CD4-positive, alpha-beta T cell (primary cell): ENCODE data around the gene LILRA2. TPM values are rescaled to one million over a fixed set of nuclear protein-coding genes. Genes with fewer than 3 reads are reported as not detected.
"Not testable (repeated sequence)": the region's sequence is repeated elsewhere in the genome, so short reads cannot be mapped to it uniquely, and the experiment has no call there.

ENCODE experiments used
- ATAC-seq: fragments of 200-7000 bp; cut with Tn5 transposase; one replicate; pipeline ENCODE4 v1.10.0; 2022; ENCODE audit warnings: mild to moderate bottlenecking; ENCODE audit not compliant: poor library complexity
- CTCF ChIA-PET: fragments of 350-600 bp; sonication (Branson Sonifier 250); formaldehyde crosslinking; loops from one replicate; lab custom pipeline; 2021; ENCODE audit warnings: antibody characterized with exemption, inconsistent platforms; lab: Charles Lee
- POLR2A ChIA-PET: fragments of 350-600 bp; sonication (Branson Sonifier 250); formaldehyde crosslinking; loops from one replicate; lab custom pipeline; 2021; ENCODE audit warnings: antibody characterized with exemption, inconsistent platforms; lab: Charles Lee
- DNase-seq, 14 experiments: peaks; one replicate each; pipeline ENCODE4 v3.0.0-alpha.2; 2013 to 2020; ENCODE audit warnings: mixed read lengths in 2 of 14
- H3K27ac ChIP-seq, 2 donors: one replicate each; pipeline versions ENCODE4 v1.5.1 to v1.7.0; 2013; ENCODE audit warnings: low read length in 2 of 2, low read depth in 1 of 2, mild to moderate bottlenecking in 1 of 2
- H3K27me3 ChIP-seq, 2 experiments: 1 replicate in 1 of 2; 2 replicates in 1 of 2; pipeline versions ENCODE4 v1.6.1 to v1.7.0; 2013; ENCODE audit warnings: low read length in 2 of 2, control low read depth in 1 of 2, mild to moderate bottlenecking in 1 of 2, moderate library complexity in 1 of 2; ENCODE audit not compliant: insufficient read depth in 2 of 2, control insufficient read depth in 1 of 2
- H3K36me3 ChIP-seq: one replicate; pipeline ENCODE4 v1.6.1; 2013; ENCODE audit warnings: low read length, control low read depth; ENCODE audit not compliant: insufficient read depth
- H3K4me1 ChIP-seq: one replicate; pipeline ENCODE4 v1.6.1; 2013; ENCODE audit warnings: low read length, control low read depth; ENCODE audit not compliant: insufficient read depth
- H3K4me3 ChIP-seq: one replicate; pipeline ENCODE4 v1.5.1; 2013; ENCODE audit warnings: mild to moderate bottlenecking, low read length, moderate library complexity
- H3K9me3 ChIP-seq, 2 experiments: 1 replicate in 1 of 2; 2 replicates in 1 of 2; pipeline versions ENCODE4 v1.6.1 to v1.7.0; 2013; ENCODE audit warnings: low read length in 2 of 2, mild to moderate bottlenecking in 2 of 2, control low read depth in 1 of 2, moderate library complexity in 1 of 2; ENCODE audit not compliant: control insufficient read depth in 1 of 2, insufficient read depth in 1 of 2
- H3K27ac Mint-ChIP-seq: one replicate; pipeline ENCODE4 v1.8.0; 2020; ENCODE audit warnings: mixed read lengths
- H3K27me3 Mint-ChIP-seq: one replicate; pipeline ENCODE4 v1.8.0; 2021; ENCODE audit warnings: mixed read lengths
- H3K36me3 Mint-ChIP-seq: one replicate; pipeline ENCODE4 v1.8.0; 2021; ENCODE audit warnings: low read depth, mixed read lengths
- H3K4me1 Mint-ChIP-seq: one replicate; pipeline ENCODE4 v1.8.0; 2021; ENCODE audit warnings: low read depth, mixed read lengths
- H3K4me3 Mint-ChIP-seq: one replicate; pipeline ENCODE4 v1.8.0; 2020; ENCODE audit warnings: mild to moderate bottlenecking, mixed read lengths
- H3K9me3 Mint-ChIP-seq: one replicate; pipeline ENCODE4 v1.8.0; 2020; ENCODE audit warnings: mixed read lengths
- CTCF ChIP-seq: fragments of 200-600 bp; IDR thresholded peaks from one replicate; pipeline ENCODE4 v1.8.0; 2022; ENCODE audit warnings: antibody characterized with exemption, mild to moderate bottlenecking
- intact Hi-C, 2 experiments: fragments of 100-400 bp; cut with DNase I in 1 of 2; cut with micrococcal nuclease in 1 of 2; formaldehyde crosslinking; loops; one replicate each; pipeline versions ENCODE4 v1.15.1 to v1.9.0; 2023 to 2025; cut with DNase I, micrococcal nuclease
- total RNA-seq, 174 experiments: library from RNA in 2 of 174; stranded (reverse) in 2 of 174; gene quantifications; one replicate each; pipeline ENCODE4 v1.2.3 and lab custom pipeline; 2021 to 2026

LILRA2 gene
- total RNA-seq, 2 experiments from 2014 or later = 0.78 to 0.91 TPM

DNA sequence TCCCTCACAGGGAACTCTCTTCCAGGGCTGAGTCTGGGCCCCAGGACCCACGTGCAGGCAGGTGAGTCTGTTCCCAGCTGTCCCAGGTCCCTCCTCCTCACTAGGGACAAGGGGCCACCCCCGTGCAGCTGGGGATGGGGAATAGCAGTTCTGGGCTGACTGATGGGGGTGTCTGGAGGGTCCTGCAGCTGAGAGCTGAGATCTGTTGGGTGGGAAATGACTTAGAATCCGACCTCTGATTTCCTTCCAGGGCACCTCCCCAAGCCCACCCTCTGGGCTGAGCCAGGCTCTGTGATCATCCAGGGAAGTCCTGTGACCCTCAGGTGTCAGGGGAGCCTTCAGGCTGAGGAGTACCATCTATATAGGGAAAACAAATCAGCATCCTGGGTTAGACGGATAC lies 461 bp downstream of the LILRA2 start:
- Mint-ChIP-seq H3K4me1 (no peaks in the 10 kb centered on the region), H3K4me3 (no peak overlapping the region), H3K9me3 (no peaks in the 10 kb centered on the region), H3K27ac (no peak overlapping the region), H3K27me3 (peaks cover 53% of the 10 kb centered on the region), H3K36me3 (no peaks in the 10 kb centered on the region)
- Histone ChIP-seq H3K4me1 (no peaks in the 10 kb centered on the region), H3K36me3 (no peaks in the 10 kb centered on the region), H3K9me3 (no peaks in the 10 kb centered on the region), H3K27ac (no peak overlapping the region), H3K4me3 (peak overlapping the region; percentile 20), H3K27me3 (peaks cover 0 to 12% of the 10 kb centered on the region in 2 experiments)
- CTCF ChIA-PET = no interaction called here
- DNase-seq = no peak
- intact Hi-C loops = no loop called here
- ATAC-seq = no peak
- no peak for TF ChIP-seq CTCF
- POLR2A ChIA-PET = no interaction called here

DNA sequence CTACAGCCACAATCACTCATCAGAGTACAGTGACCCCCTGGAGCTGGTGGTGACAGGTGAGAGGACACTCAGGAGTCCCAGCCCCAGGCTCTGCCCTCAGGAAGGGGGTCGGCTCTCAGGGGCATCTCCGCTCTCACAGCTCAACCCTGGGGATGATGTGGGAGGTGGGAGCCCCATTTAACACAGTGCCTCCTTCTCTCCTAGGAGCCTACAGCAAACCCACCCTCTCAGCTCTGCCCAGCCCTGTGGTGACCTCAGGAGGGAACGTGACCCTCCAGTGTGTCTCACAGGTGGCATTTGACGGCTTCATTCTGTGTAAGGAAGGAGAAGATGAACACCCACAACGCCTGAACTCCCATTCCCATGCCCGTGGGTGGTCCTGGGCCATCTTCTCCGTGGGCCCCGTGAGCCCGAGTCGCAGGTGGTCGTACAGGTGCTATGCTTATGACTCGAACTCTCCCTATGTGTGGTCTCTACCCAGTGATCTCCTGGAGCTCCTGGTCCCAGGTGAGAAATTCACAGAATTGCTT lies 1.0 kb downstream of the LILRA2 start:
- Mint-ChIP-seq H3K36me3 (no peaks in the 10 kb centered on the region), H3K4me1 (no peaks in the 10 kb centered on the region), H3K4me3 (no peak overlapping the region), H3K9me3 (no peaks in the 10 kb centered on the region), H3K27ac (no peak overlapping the region), H3K27me3 (peaks cover 48% of the 10 kb centered on the region)
- Histone ChIP-seq H3K36me3 (no peaks in the 10 kb centered on the region), H3K4me1 (no peaks in the 10 kb centered on the region), H3K4me3 (no peak overlapping the region), H3K27ac (no peak overlapping the region), H3K27me3 (peaks cover 0 to 12% of the 10 kb centered on the region in 2 experiments), H3K9me3 (no peaks in the 10 kb centered on the region)
- intact Hi-C loops = no loop called here
- CTCF ChIA-PET = no interaction called here
- no peak for TF ChIP-seq CTCF
- ATAC-seq = no peak
- DNase-seq = no peak
- POLR2A ChIA-PET = no interaction called here

GRCh38 chr19:54575205-54575604 lies 1.6 kb downstream of the LILRA2 start:
- H3K27me3 Mint-ChIP-seq = peaks cover 47% of the 10 kb centered on the region
- H3K4me3 Mint-ChIP-seq, H3K9me3 ChIP-seq, intact Hi-C loops, H3K27ac Mint-ChIP-seq, ATAC-seq, POLR2A ChIA-PET, H3K4me1 ChIP-seq, H3K9me3 Mint-ChIP-seq, H3K4me3 ChIP-seq, H3K27ac ChIP-seq, CTCF ChIA-PET, DNase-seq, H3K36me3 ChIP-seq, H3K36me3 Mint-ChIP-seq, H3K4me1 Mint-ChIP-seq: not testable (repeated sequence)
- H3K27me3 ChIP-seq = peaks cover 0 to 12% of the 10 kb centered on the region in 2 experiments

GRCh38 chr19:54576411-54576976 lies 2.9 kb downstream of the LILRA2 start:
- H3K36me3 ChIP-seq = no peaks in the 10 kb centered on the region
- intact Hi-C loops = no loop called here
- DNase-seq (no peak), ATAC-seq (no peak)
- ChIA-PET CTCF (no interaction called here), POLR2A (interaction anchor here (0.8 kb wide), 1 partner anchor 14 kb away, joined by 3 read pairs; no protein-coding TSS in a partner anchor)
- H3K27ac ChIP-seq = no peak overlapping the region
- peaks cover 0 to 7% of the 10 kb centered on the region in 2 experiments for H3K27me3 ChIP-seq
- Mint-ChIP-seq H3K27ac (no peak overlapping the region), H3K4me1 (no peaks in the 10 kb centered on the region), H3K9me3 (no peaks in the 10 kb centered on the region), H3K4me3 (no peak overlapping the region), H3K36me3 (no peaks in the 10 kb centered on the region), H3K27me3 (peaks cover 35% of the 10 kb centered on the region)
- no peaks in the 10 kb centered on the region for H3K4me1 ChIP-seq
- TF ChIP-seq CTCF = no peak
- H3K9me3 ChIP-seq = no peaks in the 10 kb centered on the region
- no peak overlapping the region for H3K4me3 ChIP-seq
